Vagina (tissue), 2 donors: Measurements from ENCODE around the gene HOXB4. TPM values are rescaled to one million over a fixed set of nuclear protein-coding genes. Genes with fewer than 3 reads are reported as not detected.

Experiments
- DNase-seq, 2 donors: peaks; one replicate each; pipeline ENCODE4 v3.0.0-alpha.2; 2017; ENCODE audit errors: extremely low spot score in 2 of 2
- H3K27ac ChIP-seq: fragments of 200-600 bp; sonication (generic); one replicate; pipeline ENCODE4 v1.5.1; 2019
- H3K27me3 ChIP-seq: fragments of 200-600 bp; sonication (generic); one replicate; pipeline ENCODE4 v1.5.1; 2019
- H3K36me3 ChIP-seq, 2 donors: fragments of 200-600 bp; sonication (generic); one replicate each; pipeline ENCODE4 v1.5.1; 2017 to 2019
- H3K4me1 ChIP-seq: fragments of 200-600 bp; sonication (generic); one replicate; pipeline ENCODE4 v1.5.1; 2019
- H3K4me3 ChIP-seq, 2 donors: fragments of 200-600 bp; sonication (generic); 1 replicate in 1 of 2; 2 replicates in 1 of 2; pipeline ENCODE4 v1.5.1; 2016 to 2019
- H3K9me3 ChIP-seq: fragments of 200-600 bp; sonication (generic); one replicate; pipeline ENCODE4 v1.5.1; 2019
- POLR2A ChIP-seq, 2 donors: fragments of 450-650 bp; IDR thresholded peaks; one replicate each; pipeline ENCODE4 v1.6.1; 2017; ENCODE audit warnings: antibody characterized with exemption in 2 of 2, mild to moderate bottlenecking in 2 of 2, moderate library complexity in 2 of 2
- POLR2AphosphoS5 ChIP-seq, 2 donors: sonication (generic); formaldehyde crosslinking; IDR thresholded peaks; one replicate each; pipeline ENCODE4 v1.9.0; 2017; ENCODE audit warnings: antibody characterized with exemption in 2 of 2, mild to moderate bottlenecking in 2 of 2, low read depth in 1 of 2; ENCODE audit not compliant: insufficient read depth in 1 of 2
- intact Hi-C: fragments of 100-400 bp; cut with DNase I; formaldehyde crosslinking; loops from one replicate; pipeline ENCODE4 v1.15.1; 2023
- total RNA-seq: library from RNA; depleted of rRNA; stranded (reverse); fragments of >200 nt; gene quantifications from one replicate; pipeline ENCODE4 v1.2.3, GENCODE V29; 2016
- TF ChIP-seq, protein P1 (sequence below), 3 experiments: fragments of 450-650 bp in 2 of 3; fragments of 200-600 bp in 1 of 3; sonication (generic) in 1 of 3; IDR thresholded peaks; one replicate each; pipeline ENCODE4 v1.5.1; 2017 to 2019; ENCODE audit warnings: antibody characterized with exemption in 3 of 3, mild to moderate bottlenecking in 2 of 3, moderate library complexity in 2 of 3

Gene HOXB4
- total RNA-seq, 1 donor from 2014 or later = 1.5 TPM

DNA sequence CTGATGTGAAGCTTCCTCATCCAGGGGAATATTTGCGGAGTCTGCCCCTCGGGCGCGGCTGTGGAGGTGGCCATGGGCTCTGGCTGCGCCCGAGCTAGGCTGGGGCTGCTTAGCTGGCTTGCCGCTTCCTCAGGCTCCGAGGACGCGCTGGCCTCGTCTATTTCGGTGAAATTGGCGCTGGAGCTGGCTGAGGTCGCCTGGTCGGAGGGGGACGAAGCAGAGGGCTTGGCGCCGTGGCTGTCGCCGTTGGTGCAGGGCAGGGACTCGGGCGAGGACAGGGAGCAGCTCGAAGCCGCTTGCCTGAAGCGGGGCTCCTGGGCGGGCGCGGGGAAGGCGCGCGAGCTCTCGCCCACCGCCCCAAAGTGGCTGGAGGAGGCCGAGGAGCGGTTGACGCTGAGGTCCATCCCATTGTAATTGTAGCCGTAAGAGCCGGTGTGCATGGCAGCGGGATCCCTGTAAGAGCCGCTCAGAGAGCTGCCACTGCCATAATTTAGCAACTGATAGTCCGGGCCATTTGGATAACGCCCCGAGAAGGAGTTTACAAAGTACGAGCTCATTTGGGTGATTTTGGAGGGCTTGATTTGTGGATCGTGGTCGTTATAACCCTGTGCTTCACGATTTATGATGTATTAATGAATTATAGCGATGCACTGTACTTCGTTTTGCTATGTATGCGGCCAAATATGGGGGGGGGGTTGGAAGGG, 15.1 kb upstream of the HOXB4 start, which contains the start of gene HOXB5:
Gene HOXB5, minus strand, starts transcription at position 654 of the 704 bp plus-strand sequence. Its CDS starts 97 bp downstream, at position 557.
- peaks cover 6% of the 10 kb centered on the region for H3K27me3 ChIP-seq

DNA sequence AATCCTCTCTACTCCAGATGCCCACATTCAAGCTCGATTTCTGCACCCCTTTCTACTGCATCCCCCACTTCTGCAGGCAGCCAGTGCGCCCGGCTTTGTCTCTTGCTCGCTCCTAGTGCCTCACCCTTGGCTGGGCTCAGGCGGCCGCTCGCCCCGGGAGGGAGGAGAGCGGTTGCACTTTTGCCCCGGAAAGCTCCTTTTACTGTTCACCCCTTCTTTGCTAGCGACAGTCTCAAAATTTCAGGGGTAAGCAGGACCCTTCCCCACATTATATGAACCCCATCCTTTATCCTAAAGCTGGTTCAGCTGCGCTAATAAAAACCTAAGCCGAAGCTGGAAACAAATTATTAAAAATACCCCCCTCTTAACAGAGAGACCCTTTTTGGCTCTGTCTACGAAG, 14.4 kb upstream of the HOXB4 start:
- Histone ChIP-seq H3K27me3 (peaks cover 6% of the 10 kb centered on the region), H3K36me3 (no peaks in the 10 kb centered on the region), H3K27ac (no peak overlapping the region), H3K4me3 (no peak overlapping the region), H3K9me3 (no peaks in the 10 kb centered on the region), H3K4me1 (peaks cover 21% of the 10 kb centered on the region)
- intact Hi-C loops = loop anchor here (10.0 kb wide), 1 partner anchor 568 kb away; no protein-coding TSS in a partner anchor
- no peak for DNase-seq
- TF ChIP-seq POLR2AphosphoS5 (IDR thresholded peaks at IDR 0.05; ENCODE audit: insufficient read depth in 1 of 2, low read depth in 1 of 2) = no peak
- TF ChIP-seq, protein P1, sequence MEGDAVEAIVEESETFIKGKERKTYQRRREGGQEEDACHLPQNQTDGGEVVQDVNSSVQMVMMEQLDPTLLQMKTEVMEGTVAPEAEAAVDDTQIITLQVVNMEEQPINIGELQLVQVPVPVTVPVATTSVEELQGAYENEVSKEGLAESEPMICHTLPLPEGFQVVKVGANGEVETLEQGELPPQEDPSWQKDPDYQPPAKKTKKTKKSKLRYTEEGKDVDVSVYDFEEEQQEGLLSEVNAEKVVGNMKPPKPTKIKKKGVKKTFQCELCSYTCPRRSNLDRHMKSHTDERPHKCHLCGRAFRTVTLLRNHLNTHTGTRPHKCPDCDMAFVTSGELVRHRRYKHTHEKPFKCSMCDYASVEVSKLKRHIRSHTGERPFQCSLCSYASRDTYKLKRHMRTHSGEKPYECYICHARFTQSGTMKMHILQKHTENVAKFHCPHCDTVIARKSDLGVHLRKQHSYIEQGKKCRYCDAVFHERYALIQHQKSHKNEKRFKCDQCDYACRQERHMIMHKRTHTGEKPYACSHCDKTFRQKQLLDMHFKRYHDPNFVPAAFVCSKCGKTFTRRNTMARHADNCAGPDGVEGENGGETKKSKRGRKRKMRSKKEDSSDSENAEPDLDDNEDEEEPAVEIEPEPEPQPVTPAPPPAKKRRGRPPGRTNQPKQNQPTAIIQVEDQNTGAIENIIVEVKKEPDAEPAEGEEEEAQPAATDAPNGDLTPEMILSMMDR (IDR thresholded peaks at IDR 0.05) = no peak
- no peak for TF ChIP-seq POLR2A (IDR thresholded peaks at IDR 0.05)

More for the DNA sequence above, 15.1 kb upstream of the HOXB4 start, which contains the start of gene HOXB5:
- intact Hi-C loops = loop anchor here (10.0 kb wide), 1 partner anchor 568 kb away; no protein-coding TSS in a partner anchor
- no peak for DNase-seq
- Histone ChIP-seq H3K4me1 (peaks cover 28% of the 10 kb centered on the region), H3K27ac (no peak within 1 kb of the TSS), H3K36me3 (no peaks in the 10 kb centered on the region), H3K9me3 (no peaks in the 10 kb centered on the region), H3K4me3 (peak within 1 kb of the TSS in 1 of 2 donors; percentile 11)
- TF ChIP-seq POLR2AphosphoS5 (IDR thresholded peaks at IDR 0.05; ENCODE audit: insufficient read depth in 1 of 2, low read depth in 1 of 2) (no peak), POLR2A (IDR thresholded peaks at IDR 0.05) (no peak)
- TF ChIP-seq, protein P1 (IDR thresholded peaks at IDR 0.05) = no peak

DNA sequence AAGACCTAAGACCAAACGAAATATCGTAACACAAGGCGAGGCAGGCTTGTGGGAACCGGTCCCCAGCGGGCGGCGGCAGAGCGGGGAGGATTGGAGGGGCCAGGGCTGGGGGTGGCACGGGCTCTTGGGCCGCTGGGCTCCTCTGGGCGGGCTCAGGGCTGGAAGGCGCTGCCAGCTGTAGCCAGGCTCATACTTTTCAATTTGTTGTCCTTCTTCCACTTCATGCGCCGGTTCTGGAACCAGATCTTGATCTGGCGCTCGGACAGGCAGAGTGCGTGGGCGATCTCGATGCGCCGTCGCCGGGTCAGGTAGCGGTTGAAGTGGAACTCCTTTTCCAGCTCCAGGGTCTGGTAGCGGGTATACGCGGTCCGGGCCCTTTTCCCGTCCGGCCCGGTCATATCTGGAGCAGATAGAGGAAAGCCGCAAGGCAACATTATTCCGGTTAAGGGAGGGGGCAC, 13.9 kb upstream of the HOXB4 start:
- H3K4me3 ChIP-seq = no peak overlapping the region
- no peak for TF ChIP-seq POLR2AphosphoS5 (IDR thresholded peaks at IDR 0.05; ENCODE audit: insufficient read depth in 1 of 2, low read depth in 1 of 2)
- TF ChIP-seq, protein P1 (IDR thresholded peaks at IDR 0.05) = no peak
- TF ChIP-seq POLR2A (IDR thresholded peaks at IDR 0.05) = no peak
- no peak for DNase-seq
- no peaks in the 10 kb centered on the region for H3K9me3 ChIP-seq
- peaks cover 6% of the 10 kb centered on the region for H3K27me3 ChIP-seq
- H3K36me3 ChIP-seq = no peaks in the 10 kb centered on the region
- intact Hi-C loops = loop anchor here (10.0 kb wide), 1 partner anchor 567 kb away; no protein-coding TSS in a partner anchor
- no peak overlapping the region for H3K27ac ChIP-seq
- peaks cover 16% of the 10 kb centered on the region for H3K4me1 ChIP-seq

GRCh38 chr17:48591255-48592056, 13.3 kb upstream of the HOXB4 start:
- no peak for DNase-seq
- intact Hi-C loops = loop anchor here (10.0 kb wide), 1 partner anchor 567 kb away; no protein-coding TSS in a partner anchor
- Histone ChIP-seq H3K36me3 (no peaks in the 10 kb centered on the region), H3K9me3 (no peaks in the 10 kb centered on the region), H3K27ac (no peak overlapping the region), H3K4me1 (peaks cover 15% of the 10 kb centered on the region), H3K27me3 (peaks cover 6% of the 10 kb centered on the region), H3K4me3 (no peak overlapping the region)
- TF ChIP-seq, protein P1 (IDR thresholded peaks at IDR 0.05) = no peak
- TF ChIP-seq POLR2AphosphoS5 (IDR thresholded peaks at IDR 0.05; ENCODE audit: insufficient read depth in 1 of 2, low read depth in 1 of 2) (no peak), POLR2A (IDR thresholded peaks at IDR 0.05) (no peak)
